Stimulated activated memory B cell treated with anti-CD40 and anti-IgM and Interleukin-4, amounts not matched to agents 10 μg/mL and 1 μg/mL and 100 μg/mL, for 72 hours (primary cell): Measurements from ENCODE around the gene HOXD13.

Experiments used
- ATAC-seq: fragments of 150-1000 bp; cut with Tn5 transposase; 2 replicates; pipeline ENCODE4 v1.10.0; 2021
- H3K27ac Mint-ChIP-seq: one replicate; pipeline ENCODE4 v1.8.0; 2022; ENCODE audit warnings: mild to moderate bottlenecking, mixed read lengths
- H3K27me3 Mint-ChIP-seq: one replicate; pipeline ENCODE4 v1.8.0; 2022; ENCODE audit warnings: mixed read lengths
- H3K36me3 Mint-ChIP-seq: one replicate; pipeline ENCODE4 v1.8.0; 2022; ENCODE audit warnings: mixed read lengths
- H3K4me1 Mint-ChIP-seq: one replicate; pipeline ENCODE4 v1.8.0; 2022; ENCODE audit warnings: mixed read lengths
- H3K4me3 Mint-ChIP-seq: one replicate; pipeline ENCODE4 v1.8.0; 2022; ENCODE audit warnings: mild to moderate bottlenecking, moderate library complexity, mixed read lengths
- H3K9me3 Mint-ChIP-seq: one replicate; pipeline ENCODE4 v1.8.0; 2022; ENCODE audit warnings: mixed read lengths

Gene HOXD13

GRCh38 chr2:176136374-176137251 lies 44.1 kb downstream of the HOXD13 start:
- H3K27ac Mint-ChIP-seq = no peak overlapping the region

GRCh38 chr2:176137252-176137580 lies 44.7 kb downstream of the HOXD13 start:
- ATAC-seq = no peak
- Mint-ChIP-seq H3K27ac (no peak overlapping the region), H3K27me3 (peaks cover 84% of the 10 kb centered on the region), H3K36me3 (peaks cover 7% of the 10 kb centered on the region), H3K4me1 (peaks cover 29% of the 10 kb centered on the region), H3K4me3 (no peak overlapping the region), H3K9me3 (peaks cover 8% of the 10 kb centered on the region)

More at GRCh38 chr2:176136374-176137251, 44.1 kb downstream of the HOXD13 start:
- peaks cover 82% of the 10 kb centered on the region for H3K27me3 Mint-ChIP-seq
- ATAC-seq = no peak
- H3K36me3 Mint-ChIP-seq = peaks cover 7% of the 10 kb centered on the region
- H3K4me3 Mint-ChIP-seq = no peak overlapping the region
- H3K9me3 Mint-ChIP-seq = peaks cover 8% of the 10 kb centered on the region
- H3K4me1 Mint-ChIP-seq = peaks cover 31% of the 10 kb centered on the region

- Mint-ChIP-seq H3K36me3 (peaks cover 7% of the 10 kb centered on the region), H3K27me3 (peaks cover 84% of the 10 kb centered on the region), H3K9me3 (peaks cover 8% of the 10 kb centered on the region), H3K27ac (no peak overlapping the region), H3K4me1 (peaks cover 25% of the 10 kb centered on the region), H3K4me3 (no peak overlapping the region)
- no peak for ATAC-seq
These were observed 45.4 kb downstream of the HOXD13 start for GRCh38 chr2:176137906-176138305.

- Mint-ChIP-seq H3K4me1 (peaks cover 25% of the 10 kb centered on the region), H3K9me3 (peaks cover 8% of the 10 kb centered on the region), H3K36me3 (peaks cover 7% of the 10 kb centered on the region), H3K27me3 (peaks cover 84% of the 10 kb centered on the region), H3K27ac (no peak overlapping the region), H3K4me3 (peak overlapping the region; percentile 33)
- ATAC-seq = no peak
These were observed 46.0 kb downstream of the HOXD13 start for GRCh38 chr2:176138526-176138922.

- Mint-ChIP-seq H3K4me3 (no peak overlapping the region), H3K27me3 (peaks cover 84% of the 10 kb centered on the region), H3K4me1 (peaks cover 25% of the 10 kb centered on the region), H3K9me3 (peaks cover 8% of the 10 kb centered on the region), H3K27ac (no peak overlapping the region), H3K36me3 (peaks cover 7% of the 10 kb centered on the region)
- ATAC-seq = no peak
These were observed 46.6 kb downstream of the HOXD13 start for GRCh38 chr2:176138923-176139660.

- peaks cover 7% of the 10 kb centered on the region for H3K36me3 Mint-ChIP-seq
- no peak overlapping the region for H3K4me3 Mint-ChIP-seq
- H3K27me3 Mint-ChIP-seq = peaks cover 86% of the 10 kb centered on the region
- no peak for ATAC-seq
- H3K27ac Mint-ChIP-seq = no peak overlapping the region
- H3K4me1 Mint-ChIP-seq = peaks cover 25% of the 10 kb centered on the region
- H3K9me3 Mint-ChIP-seq = peaks cover 8% of the 10 kb centered on the region
These were observed 47.4 kb downstream of the HOXD13 start for GRCh38 chr2:176139661-176140512.

GRCh38 chr2:176140513-176141317 lies 48.2 kb downstream of the HOXD13 start:
- Mint-ChIP-seq H3K27me3 (peaks cover 86% of the 10 kb centered on the region), H3K4me3 (peak overlapping the region; percentile 36), H3K9me3 (peaks cover 7% of the 10 kb centered on the region), H3K36me3 (peaks cover 2% of the 10 kb centered on the region), H3K4me1 (peaks cover 21% of the 10 kb centered on the region), H3K27ac (no peak overlapping the region)
- ATAC-seq = peak; percentile 67

- no peak for ATAC-seq
- H3K4me3 Mint-ChIP-seq = no peak overlapping the region
- no peak overlapping the region for H3K27ac Mint-ChIP-seq
- H3K4me1 Mint-ChIP-seq = peaks cover 17% of the 10 kb centered on the region
- no peaks in the 10 kb centered on the region for H3K36me3 Mint-ChIP-seq
- peaks cover 3% of the 10 kb centered on the region for H3K9me3 Mint-ChIP-seq
- peaks cover 90% of the 10 kb centered on the region for H3K27me3 Mint-ChIP-seq
These were observed 49.8 kb downstream of the HOXD13 start for GRCh38 chr2:176142281-176142680.
